Measurements from ENCODE around the gene CARMIL3. TPM values are rescaled to one million over a fixed set of nuclear protein-coding genes. Genes with fewer than 3 reads are reported as not detected.
"Not testable (repeated sequence)": the region's sequence is repeated elsewhere in the genome, so short reads cannot be mapped to it uniquely, and the experiment has no call there.

The CARMIL3 gene
- total RNA-seq, 3 donors from 2014 or later = 1.4 to 2.7 (median 1.5) TPM

GRCh38 chr14:24013654-24014514 is 37.9 kb upstream of the CARMIL3 start:
- Histone ChIP-seq H3K9me3 (no peaks in the 10 kb centered on the region), H3K4me3 (no peak overlapping the region), H3K4me1 (ENCODE audit: low read depth) (no peaks in the 10 kb centered on the region), H3K36me3 (ENCODE audit: low read depth) (no peaks in the 10 kb centered on the region)
- DNase-seq (peak in 1 of 3 donors; percentile 76), ATAC-seq (peak; percentile 97)
- intact Hi-C loops (cut with DNase I, micrococcal nuclease) = no loop called here
- peak; percentile 80 for TF ChIP-seq CTCF (IDR thresholded peaks at IDR 0.05)

GRCh38 chr14:24015745-24016144 is 36.1 kb upstream of the CARMIL3 start:
- DNase-seq; H3K36me3 ChIP-seq (ENCODE audit: low read depth); H3K9me3 ChIP-seq; H3K4me1 ChIP-seq (ENCODE audit: low read depth); ATAC-seq; H3K4me3 ChIP-seq: not testable (repeated sequence)
- intact Hi-C loops (cut with DNase I, micrococcal nuclease) = loop anchor here in 1 of 2 donors (5.0 kb wide), 1 partner anchor 43 kb away; no protein-coding TSS in a partner anchor

GRCh38 chr14:24018978-24019377 is 32.8 kb upstream of the CARMIL3 start:
- DNase-seq; H3K4me1 ChIP-seq (ENCODE audit: low read depth); ATAC-seq; H3K36me3 ChIP-seq (ENCODE audit: low read depth); H3K4me3 ChIP-seq; H3K9me3 ChIP-seq: not testable (repeated sequence)
- intact Hi-C loops (cut with DNase I, micrococcal nuclease) = loop anchor here in 1 of 2 donors (5.0 kb wide), 1 partner anchor 47 kb away; no protein-coding TSS in a partner anchor

- intact Hi-C loops (cut with DNase I, micrococcal nuclease) = loop anchor here in 1 of 2 donors (5.0 kb wide), 1 partner anchor 48 kb away; no protein-coding TSS in a partner anchor
Observed at GRCh38 chr14:24019944-24020343, 31.9 kb upstream of the CARMIL3 start.

GRCh38 chr14:24020520-24020919 is 31.3 kb upstream of the CARMIL3 start:
- H3K36me3 ChIP-seq (ENCODE audit: low read depth); H3K9me3 ChIP-seq; H3K4me1 ChIP-seq (ENCODE audit: low read depth); ATAC-seq; H3K4me3 ChIP-seq; DNase-seq; intact Hi-C loops (cut with DNase I, micrococcal nuclease): not testable (repeated sequence)

More at GRCh38 chr14:24019944-24020343, 31.9 kb upstream of the CARMIL3 start:
- H3K4me1 ChIP-seq (ENCODE audit: low read depth); H3K9me3 ChIP-seq; DNase-seq; H3K36me3 ChIP-seq (ENCODE audit: low read depth); H3K4me3 ChIP-seq: not testable (repeated sequence)
- ATAC-seq = peak; percentile 77

GRCh38 chr14:24024939-24025418 is 26.8 kb upstream of the CARMIL3 start:
- H3K4me1 ChIP-seq (ENCODE audit: low read depth); H3K36me3 ChIP-seq (ENCODE audit: low read depth); intact Hi-C loops (cut with DNase I, micrococcal nuclease); DNase-seq; H3K9me3 ChIP-seq; H3K4me3 ChIP-seq; ATAC-seq: not testable (repeated sequence)

GRCh38 chr14:24029687-24030086 is 22.1 kb upstream of the CARMIL3 start:
- DNase-seq; H3K4me1 ChIP-seq (ENCODE audit: low read depth); H3K9me3 ChIP-seq; H3K4me3 ChIP-seq; H3K36me3 ChIP-seq (ENCODE audit: low read depth); ATAC-seq; intact Hi-C loops (cut with DNase I, micrococcal nuclease): not testable (repeated sequence)

- intact Hi-C loops (cut with DNase I, micrococcal nuclease); H3K36me3 ChIP-seq (ENCODE audit: low read depth); ATAC-seq; DNase-seq; H3K4me3 ChIP-seq; H3K9me3 ChIP-seq; H3K4me1 ChIP-seq (ENCODE audit: low read depth): not testable (repeated sequence)
Observed at GRCh38 chr14:24031331-24031730, 20.5 kb upstream of the CARMIL3 start.

GRCh38 chr14:24032727-24033418 is 18.9 kb upstream of the CARMIL3 start:
- ATAC-seq = no peak
- TF ChIP-seq CTCF (IDR thresholded peaks at IDR 0.05) = no peak

GRCh38 chr14:24035769-24036168 is 16.0 kb upstream of the CARMIL3 start:
- intact Hi-C loops (cut with DNase I, micrococcal nuclease); DNase-seq: not testable (repeated sequence)

More at GRCh38 chr14:24032727-24033418, 18.9 kb upstream of the CARMIL3 start:
- no peak for DNase-seq
- no peaks in the 10 kb centered on the region for H3K36me3 ChIP-seq (ENCODE audit: low read depth)
- H3K4me1 ChIP-seq (ENCODE audit: low read depth) = peaks cover 2% of the 10 kb centered on the region
- peaks cover 7% of the 10 kb centered on the region for H3K9me3 ChIP-seq
- H3K4me3 ChIP-seq = no peak overlapping the region
- intact Hi-C loops (cut with DNase I, micrococcal nuclease) = no loop called here

More at GRCh38 chr14:24035769-24036168, 16.0 kb upstream of the CARMIL3 start:
- not testable (repeated sequence) for H3K9me3 ChIP-seq; H3K36me3 ChIP-seq (ENCODE audit: low read depth); H3K4me3 ChIP-seq; H3K4me1 ChIP-seq (ENCODE audit: low read depth)
- ATAC-seq = peak; percentile 39

Measured in mucosa of descending colon (tissue), 3 donors.